HCEC 1CT (cell line): ENCODE data around the gene GPR15.
"Not testable (repeated sequence)": the region's sequence is repeated elsewhere in the genome, so short reads cannot be mapped to it uniquely, and the experiment has no call there.

ENCODE experiments used
- DNase-seq: peaks from one replicate; pipeline ENCODE4 v3.0.0-alpha.2; 2017

GPR15 gene

DNA sequence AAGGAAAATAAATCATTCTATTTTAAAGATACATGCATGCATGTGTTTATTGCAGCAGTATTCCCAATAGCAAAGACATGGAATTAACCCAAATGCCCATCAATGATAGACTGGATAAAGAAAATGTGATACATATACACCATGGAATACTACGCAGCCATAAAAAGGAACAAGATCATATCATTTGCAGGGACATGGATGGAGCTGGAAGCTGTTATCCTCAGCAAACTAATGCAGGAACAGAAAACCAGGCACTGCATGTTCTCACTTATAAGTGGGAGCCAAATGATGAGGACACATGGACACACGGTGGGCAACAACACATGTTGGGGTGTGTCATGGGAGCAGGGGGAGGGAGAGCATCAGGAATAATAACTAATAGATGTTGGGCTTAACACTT lies 28.0 kb downstream of the GPR15 start:
- not testable (repeated sequence) for DNase-seq

DNA sequence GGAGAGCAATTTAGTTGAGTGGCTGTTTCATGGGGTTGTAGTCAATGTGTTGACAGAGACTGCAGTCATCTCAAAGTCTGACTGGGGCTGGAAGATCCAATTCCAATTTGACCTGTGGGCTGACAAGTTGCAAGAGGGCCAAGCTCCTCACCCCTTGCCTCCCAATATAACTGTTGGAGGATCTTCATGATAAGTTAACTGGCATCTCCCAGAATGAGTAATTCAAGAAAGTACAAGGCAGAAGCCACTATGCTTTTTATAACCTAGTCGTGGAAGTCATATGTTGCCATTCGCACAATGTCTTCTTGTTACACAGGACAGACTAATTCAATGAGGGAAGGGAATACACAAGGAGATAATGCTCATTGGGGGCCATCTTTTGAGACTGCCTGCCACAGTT lies 29.1 kb downstream of the GPR15 start:
- no peak for DNase-seq

DNA sequence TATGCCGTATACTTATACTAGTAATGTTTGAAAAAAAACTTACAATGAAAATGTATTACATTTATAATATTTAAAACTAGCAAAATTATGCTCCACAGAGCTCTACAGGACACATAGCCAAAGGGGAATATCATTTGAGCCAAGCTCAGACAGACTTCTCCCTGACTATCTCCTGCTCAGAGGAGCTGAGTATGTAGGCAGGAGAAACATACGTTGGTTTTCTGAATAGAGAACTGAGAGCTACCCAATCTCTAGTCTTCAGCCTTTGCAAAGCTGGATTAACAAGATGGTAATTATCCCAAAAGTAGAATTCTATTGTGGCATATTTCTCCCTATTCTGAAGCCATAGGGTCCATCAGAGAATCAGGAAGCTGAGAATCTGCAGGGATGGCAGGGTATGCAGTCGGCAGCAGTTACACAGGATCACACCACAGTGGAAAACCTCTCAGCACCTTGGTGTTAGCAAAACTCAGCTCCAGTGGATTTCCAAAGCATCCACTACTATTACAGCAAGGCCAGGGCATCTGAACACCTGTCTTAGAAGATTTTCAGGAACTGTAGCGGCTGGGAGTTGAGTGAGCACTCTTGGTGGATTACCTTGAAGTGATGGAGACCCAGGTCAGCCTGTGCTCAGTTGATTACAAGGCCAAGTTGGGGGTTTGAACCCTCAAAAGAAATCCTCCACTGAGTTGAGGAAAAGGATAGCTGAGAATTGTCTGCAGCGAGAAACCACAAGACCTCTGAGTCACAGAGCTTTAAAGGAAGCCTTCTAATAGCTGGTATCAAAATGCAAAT lies 30.1 kb downstream of the GPR15 start:
- DNase-seq = peak; percentile 35

DNA sequence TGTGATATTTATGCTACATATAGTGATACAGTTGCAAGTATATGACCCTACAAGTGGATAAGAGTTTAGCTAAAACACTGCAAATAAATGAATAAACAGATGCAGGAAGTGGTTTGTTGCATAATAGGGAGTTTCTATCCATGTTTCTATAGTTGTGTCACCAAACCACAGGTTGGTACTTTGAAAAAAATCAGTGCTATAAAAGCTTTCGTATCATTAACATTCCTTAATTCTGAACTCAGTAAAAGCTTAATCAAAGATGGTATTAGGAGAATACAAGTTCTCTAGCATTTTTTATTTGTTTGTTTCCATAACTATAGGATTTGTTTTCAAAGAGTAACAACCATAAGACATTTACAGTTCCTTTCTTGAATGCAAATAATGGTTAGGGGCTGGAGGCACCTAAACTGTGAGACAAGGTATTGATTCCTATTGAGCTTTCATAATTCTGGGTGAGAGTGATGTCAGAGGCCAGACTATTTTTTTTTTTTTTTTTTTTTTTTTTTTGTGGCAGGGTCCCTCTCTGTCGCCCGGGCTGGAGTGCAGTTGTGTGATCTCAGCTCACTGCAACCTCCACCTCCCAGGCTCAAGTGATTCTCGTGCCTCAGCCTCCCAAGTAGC lies 32.0 kb downstream of the GPR15 start:
- DNase-seq = peak; percentile 86

DNA sequence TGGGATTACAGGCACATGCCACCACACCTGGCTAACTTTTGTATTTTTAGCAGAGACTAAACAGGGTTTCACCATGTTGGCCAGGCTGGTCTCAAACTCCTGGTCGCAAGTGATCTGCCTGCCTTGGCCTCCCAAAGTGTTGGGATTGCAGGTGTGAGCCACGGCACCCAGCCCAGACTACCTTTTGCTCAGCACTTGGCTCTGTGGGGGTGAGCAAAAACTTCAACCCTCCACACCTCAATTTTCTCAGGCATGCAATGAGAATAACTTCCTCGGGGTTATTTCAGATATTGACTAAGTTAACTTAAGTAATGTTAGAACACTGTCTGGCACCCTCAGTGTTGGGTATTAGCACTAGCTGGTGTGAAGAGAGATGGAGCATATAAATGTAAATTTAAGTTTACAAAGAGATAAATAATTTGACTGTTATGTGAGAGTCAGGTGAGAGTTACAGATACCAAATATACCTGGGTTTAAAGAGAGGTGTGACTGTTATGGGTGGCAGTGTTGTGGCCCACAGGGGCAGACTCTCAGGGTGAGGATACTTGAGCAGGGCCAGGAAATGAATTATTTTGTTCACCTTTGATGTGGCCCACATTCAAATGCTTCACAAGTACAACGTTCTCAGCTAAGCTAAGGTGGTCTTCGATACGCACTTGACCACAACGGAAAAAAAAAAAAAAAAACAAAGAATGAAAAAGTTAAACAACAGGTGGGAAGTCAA lies 32.7 kb downstream of the GPR15 start:
- no peak for DNase-seq

DNA sequence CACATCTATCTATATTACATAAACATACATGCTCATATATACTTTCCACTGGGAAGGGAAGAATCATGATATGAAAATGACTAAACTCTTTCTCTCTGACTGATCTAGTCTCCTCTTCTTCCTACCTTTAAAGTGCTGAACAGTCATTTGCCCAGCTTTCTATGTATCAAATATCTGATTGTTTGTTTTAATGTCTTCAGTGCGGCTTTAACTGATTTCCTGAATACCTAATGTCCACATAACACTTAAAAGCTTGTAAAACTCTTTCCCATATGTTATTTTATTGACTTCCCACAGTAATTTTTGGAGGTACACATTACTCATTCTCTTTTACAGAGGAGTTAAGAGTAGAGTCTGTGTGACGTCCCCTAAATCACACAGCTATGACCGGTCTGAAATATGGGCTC lies 33.5 kb downstream of the GPR15 start:
- peak; percentile 50 for DNase-seq

DNA sequence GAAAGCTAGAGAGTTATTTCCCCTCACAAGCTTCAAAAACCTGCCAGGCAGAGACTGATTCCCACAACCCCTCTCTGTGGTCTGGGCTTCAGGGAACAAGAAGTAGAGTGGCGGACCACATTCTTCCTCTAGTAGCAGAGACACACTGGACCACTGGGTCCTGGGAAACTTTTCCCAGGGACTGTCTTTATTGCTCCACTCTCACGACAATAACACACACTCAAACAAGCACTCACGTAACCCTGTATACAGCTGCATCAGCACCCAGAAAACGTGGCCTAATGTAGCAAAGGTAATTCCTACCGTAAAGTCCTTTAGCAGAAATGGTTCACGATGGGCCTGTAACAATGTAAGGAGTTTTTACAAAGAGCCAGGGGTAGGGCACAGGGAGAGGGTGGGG lies 34.1 kb downstream of the GPR15 start:
- DNase-seq = no peak

DNA sequence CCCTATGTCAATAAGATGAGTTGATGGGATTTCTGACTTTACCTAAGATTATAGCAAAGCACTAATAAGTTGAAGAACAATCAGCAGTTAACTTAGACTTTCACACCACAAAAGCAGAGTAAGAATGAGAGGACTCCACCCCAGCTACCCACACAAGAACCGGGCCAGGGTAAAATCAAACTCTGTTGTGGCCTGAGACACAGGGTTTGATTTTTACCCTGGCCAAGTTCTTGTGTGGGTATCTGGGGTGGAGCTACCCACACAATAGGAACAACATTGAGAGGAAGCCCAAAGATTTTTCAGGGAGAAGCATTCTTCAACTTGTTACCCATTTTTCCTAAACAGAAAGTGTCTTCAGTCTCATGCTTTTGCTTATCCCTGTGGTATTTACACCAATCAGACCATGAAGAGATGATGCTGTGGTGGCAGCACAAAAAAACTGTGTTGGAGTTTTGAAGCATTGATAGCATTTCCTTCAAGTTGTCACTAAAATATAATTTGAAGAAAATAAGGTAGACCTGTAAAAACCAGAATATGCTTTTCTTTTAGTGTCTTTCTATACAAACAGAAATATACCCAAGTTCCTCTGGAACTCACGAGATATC lies 36.0 kb downstream of the GPR15 start:
- no peak for DNase-seq

DNA sequence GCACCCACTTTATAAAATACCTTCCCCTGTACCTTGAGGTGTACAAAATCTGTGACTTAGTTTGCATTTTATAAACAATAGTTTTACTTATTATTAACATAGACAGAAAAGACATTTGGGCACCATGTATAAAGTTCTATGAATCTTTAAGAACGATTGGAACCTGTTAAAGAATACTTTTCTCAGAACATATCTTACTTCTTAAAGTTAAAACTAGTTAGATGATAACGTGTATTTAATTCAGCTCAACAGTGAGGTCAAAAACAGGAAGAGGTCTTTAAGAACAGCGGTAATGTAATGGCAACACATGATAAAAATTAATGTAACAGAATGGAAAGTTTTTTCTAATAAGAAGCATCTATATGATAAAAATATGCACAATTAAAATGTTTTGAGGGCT lies 36.6 kb downstream of the GPR15 start:
- DNase-seq = no peak

DNA sequence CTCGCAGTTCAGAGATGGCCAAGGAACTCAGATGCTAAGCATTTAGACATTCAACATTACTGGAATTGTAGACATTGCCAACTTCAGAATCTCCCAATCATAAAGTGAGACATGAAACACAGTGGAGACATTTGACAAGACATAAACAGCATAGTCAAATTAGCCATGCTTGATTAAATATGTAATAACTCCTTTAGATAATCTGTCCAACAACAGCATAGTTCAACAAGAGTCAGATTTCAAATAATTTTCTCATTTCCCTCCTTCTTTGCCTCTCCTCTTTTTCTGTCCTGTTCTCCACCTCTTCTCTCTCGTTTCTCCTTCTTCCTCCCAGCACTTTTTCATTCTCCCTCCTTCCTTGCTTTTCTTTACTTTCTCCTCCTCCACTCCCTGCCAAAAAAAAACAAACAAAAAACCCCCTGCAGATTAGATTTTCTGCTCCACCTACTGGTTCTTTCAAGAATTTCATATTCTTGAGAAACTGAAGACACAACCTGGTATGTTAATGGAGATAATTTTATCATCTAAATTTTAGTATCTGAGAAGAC lies 41.5 kb downstream of the GPR15 start:
- peak; percentile 22 for DNase-seq

DNA sequence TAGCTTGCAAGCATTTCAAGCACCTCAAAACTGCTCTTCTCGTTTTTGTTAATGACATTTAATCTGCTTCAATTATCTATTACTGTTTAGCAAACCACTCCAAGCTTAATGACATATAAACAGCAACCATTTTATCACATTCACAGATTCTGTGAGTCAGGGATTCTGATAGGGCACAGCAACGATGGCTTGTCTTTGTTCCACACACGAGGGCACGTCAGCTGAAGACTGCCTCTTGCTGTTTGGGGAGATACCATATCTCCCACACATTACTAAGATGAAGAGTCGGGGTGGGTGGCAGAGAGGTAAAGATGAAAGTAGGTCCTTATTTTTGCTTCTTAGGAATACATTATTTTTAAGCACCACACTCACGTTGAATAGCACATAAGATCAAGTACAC lies 42.4 kb downstream of the GPR15 start:
- DNase-seq = no peak

DNA sequence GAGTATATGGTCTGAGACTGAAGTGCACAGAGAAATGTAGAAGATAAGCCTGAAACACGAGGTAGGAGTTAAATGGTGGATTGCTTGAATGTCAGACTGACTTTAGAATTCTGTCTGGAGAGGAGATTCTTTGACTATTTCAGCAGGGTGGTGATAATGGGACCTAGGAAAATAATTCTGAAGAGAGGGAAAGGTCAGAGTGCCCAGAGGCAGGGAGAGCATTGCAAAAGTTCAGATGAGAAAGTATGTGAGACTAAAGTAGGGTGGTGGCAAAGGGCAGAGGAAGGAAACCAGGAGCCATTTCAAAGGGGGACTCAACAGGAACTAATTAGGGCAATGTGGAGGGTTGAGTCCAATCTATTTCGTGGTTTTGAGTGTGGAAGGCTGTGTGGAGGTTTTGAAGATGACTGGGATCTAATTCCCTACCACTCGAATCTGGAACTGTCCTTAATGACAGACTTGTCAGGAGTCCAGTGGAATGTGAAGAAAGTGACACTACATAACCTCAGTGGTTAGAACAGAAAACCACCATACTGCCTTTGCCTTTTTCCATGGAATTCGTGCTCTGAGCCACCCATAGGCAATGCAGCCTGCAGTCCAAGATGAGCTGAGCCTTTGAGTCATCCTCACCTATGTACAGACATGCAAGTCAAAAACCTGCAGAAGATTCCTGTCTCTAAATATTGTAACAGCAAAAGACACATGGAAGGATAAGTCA lies 45.6 kb downstream of the GPR15 start:
- DNase-seq = peak; percentile 49

DNA sequence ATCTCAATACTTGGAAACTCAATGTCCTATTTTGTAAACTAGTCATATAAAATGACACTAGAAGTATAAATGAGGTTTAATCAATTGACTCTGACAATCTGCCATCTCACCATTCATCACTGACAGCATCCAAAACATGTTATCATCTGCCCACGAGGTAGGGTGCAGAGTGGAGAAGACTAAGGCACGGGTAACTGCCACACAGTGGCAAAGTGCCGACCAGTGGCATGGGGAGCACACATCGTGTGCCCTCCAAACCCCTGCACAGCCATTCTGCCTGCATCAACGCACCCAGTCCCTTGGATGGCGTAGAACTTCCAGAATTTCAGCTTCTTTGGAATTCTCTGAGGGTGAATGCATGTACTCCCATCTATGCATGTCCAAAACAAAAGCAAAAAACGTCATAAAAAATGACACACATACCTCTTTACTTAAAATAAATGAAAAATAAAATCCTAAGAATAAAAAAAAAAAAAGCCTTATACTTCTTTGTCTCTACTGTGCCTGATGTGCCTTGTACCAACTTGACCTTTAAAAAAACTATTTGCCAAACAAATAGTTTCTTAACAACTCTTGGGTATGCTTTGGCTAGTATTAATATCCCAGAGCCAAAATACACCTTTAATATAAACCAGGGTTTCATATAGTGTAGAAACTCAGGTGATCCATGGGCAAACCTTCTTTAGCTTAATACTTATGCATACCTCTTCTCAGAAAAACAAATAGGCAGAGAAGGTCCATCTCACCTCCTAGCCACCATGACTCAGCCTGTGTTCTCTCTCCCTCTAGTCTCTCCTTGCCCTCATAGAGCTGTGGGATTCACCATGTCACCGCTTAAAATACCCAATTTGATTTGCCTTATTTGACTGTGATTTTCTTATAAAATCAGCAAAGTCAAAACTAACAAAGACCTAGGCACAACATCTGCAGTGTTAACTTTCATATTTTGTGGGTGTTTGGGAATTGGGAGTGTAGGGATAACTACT lies 48.9 kb downstream of the GPR15 start:
- DNase-seq = no peak

DNA sequence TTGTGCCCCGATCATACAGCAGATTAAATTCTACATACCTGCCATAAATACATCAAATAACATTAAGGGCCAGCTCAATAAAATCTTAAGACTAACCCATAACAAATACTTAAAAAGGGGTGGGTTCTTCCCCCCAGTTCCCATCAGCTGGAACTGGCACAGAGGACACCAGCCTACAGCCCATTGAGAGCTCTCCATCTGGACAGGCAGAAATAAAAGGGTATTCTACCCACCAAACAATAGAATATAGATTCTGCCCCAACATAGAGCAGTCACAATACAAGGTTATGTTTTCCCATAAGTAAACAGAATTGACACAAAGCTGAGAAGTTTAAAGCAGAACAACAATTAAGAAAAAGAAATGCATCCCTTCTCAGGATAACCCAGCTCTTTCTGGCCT lies 49.7 kb downstream of the GPR15 start:
- DNase-seq = no peak

DNA sequence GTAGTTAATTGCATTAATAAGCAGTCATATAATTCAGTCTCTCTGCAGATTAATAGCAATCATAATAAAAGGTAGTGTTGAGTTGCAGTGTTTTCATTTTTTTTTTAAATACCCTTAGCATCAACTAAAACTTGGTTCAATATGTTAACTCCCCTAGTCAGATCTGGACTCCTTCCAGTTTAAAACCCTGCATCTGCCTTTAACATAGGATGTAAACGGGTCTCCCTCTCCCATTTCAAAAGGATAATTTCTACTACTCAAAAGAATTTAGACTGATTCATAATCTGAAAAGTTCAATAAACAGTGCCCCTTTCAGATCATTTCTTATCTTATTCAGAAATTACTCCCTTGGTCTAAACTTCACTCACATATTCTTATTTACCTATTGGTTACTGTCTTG lies 50.3 kb downstream of the GPR15 start:
- DNase-seq = no peak

DNA sequence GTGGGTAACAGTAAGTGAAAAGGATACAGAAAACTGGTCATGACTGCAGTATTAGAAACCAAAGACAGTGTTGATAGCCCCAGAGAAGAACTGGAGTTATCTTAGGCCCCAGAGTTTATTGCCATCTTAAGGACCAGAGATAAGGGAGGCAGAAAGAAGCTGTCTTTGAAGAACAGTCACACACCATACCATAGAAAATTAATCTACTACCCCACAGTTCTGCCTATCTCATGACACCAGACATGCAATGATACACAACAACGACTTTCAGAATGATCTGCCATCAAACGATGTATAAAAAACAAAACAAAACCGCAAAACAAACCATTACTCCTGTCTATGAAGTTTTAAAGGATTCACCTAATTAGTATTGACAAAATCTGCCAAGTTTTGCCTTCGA lies 52.0 kb downstream of the GPR15 start:
- DNase-seq = no peak
